GM20000 (cell line): Measurements from ENCODE around the gene XRCC2.
"Not testable (repeated sequence)": the region's sequence is repeated elsewhere in the genome, so short reads cannot be mapped to it uniquely, and the experiment has no call there.

ENCODE experiments used
- DNase-seq: peaks from one replicate; pipeline ENCODE4 v3.0.0; 2012; ENCODE audit warnings: low spot score
- TF ChIP-seq, protein P1 (sequence below): IDR thresholded peaks from 2 replicates; pipeline ENCODE4 v1.5.1; 2012; ENCODE audit warnings: mild to moderate bottlenecking, control low read depth; ENCODE audit errors: extremely low read depth, missing control alignments

The XRCC2 gene

GRCh38 chr7:152640829-152641228 lies 35.1 kb downstream of the XRCC2 start:
- DNase-seq, result no peak
- TF ChIP-seq, protein P1, sequence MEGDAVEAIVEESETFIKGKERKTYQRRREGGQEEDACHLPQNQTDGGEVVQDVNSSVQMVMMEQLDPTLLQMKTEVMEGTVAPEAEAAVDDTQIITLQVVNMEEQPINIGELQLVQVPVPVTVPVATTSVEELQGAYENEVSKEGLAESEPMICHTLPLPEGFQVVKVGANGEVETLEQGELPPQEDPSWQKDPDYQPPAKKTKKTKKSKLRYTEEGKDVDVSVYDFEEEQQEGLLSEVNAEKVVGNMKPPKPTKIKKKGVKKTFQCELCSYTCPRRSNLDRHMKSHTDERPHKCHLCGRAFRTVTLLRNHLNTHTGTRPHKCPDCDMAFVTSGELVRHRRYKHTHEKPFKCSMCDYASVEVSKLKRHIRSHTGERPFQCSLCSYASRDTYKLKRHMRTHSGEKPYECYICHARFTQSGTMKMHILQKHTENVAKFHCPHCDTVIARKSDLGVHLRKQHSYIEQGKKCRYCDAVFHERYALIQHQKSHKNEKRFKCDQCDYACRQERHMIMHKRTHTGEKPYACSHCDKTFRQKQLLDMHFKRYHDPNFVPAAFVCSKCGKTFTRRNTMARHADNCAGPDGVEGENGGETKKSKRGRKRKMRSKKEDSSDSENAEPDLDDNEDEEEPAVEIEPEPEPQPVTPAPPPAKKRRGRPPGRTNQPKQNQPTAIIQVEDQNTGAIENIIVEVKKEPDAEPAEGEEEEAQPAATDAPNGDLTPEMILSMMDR, result no peak

- no peak for DNase-seq
- TF ChIP-seq, protein P1, result no peak
Measured at GRCh38 chr7:152637920-152638580, 37.9 kb downstream of the XRCC2 start.

- no peak for DNase-seq
- TF ChIP-seq, protein P1, result no peak
Measured at GRCh38 chr7:152637161-152637560, 38.8 kb downstream of the XRCC2 start.

- TF ChIP-seq, protein P1, result no peak
- no peak for DNase-seq
Measured at GRCh38 chr7:152636441-152636840, 39.5 kb downstream of the XRCC2 start.

GRCh38 chr7:152633504-152633903 lies 42.4 kb downstream of the XRCC2 start:
- DNase-seq, result no peak
- TF ChIP-seq, protein P1, result no peak

DNA sequence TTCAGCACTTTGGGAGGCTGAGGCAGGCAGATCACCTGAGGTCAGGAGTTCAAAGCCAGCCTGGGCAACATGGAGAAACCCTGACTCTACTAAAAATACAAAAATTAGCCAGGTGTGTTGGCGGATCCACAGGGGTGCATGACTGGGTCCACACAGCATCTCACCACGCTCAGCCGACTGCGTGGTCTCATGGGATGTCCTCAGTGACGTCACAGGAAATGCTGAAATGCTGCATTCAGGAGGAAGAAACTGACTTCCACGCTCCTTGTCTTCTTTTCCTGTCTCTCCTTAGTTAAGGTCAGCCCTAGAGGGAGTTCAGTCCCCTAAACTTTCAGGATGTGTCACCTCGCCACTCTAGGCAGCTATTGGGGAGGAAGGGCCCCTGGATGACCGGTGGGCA lies 42.9 kb downstream of the XRCC2 start:
- TF ChIP-seq, protein P1, result no peak
- DNase-seq, result no peak

DNA sequence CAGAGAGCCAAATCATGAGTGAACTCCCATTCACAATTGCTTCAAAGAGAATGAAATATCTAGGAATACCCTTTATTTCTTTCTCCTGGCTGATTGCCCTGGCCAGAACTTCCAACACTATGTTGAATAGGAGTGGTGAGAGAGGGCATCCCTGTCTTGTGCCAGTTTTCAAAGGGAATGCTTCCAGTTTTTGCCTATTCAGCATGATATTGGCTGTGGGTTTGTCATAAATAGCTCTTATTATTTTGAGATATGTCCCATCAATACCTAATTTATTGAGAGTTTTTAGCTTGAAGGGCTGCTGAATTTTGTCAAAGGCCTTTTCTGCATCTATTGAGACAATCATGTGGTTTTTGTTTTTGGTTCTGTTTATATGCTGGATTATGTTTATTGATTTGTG lies 47.2 kb downstream of the XRCC2 start:
- DNase-seq, result not testable (repeated sequence)

- TF ChIP-seq, protein P1, result no peak
- DNase-seq, result no peak
Measured at GRCh38 chr7:152624228-152624627, 51.7 kb downstream of the XRCC2 start.
